Prostate gland (tissue), 2 donors: Measurements from ENCODE around the gene TAS2R40. TPM values are rescaled to one million over a fixed set of nuclear protein-coding genes. Genes with fewer than 3 reads are reported as not detected.
"Not testable (repeated sequence)": the region's sequence is repeated elsewhere in the genome, so short reads cannot be mapped to it uniquely, and the experiment has no call there.

Source experiments
- DNase-seq: peaks from one replicate; pipeline ENCODE4 v3.0.0-alpha.2; 2019; ENCODE audit warnings: low spot score
- H3K27ac ChIP-seq, 2 donors: fragments of 200-600 bp; sonication (generic); 2 replicates each; pipeline ENCODE4 v1.5.1; 2017 to 2019
- H3K27me3 ChIP-seq: fragments of 200-600 bp; sonication (generic); replicated peaks from 2 replicates; pipeline ENCODE4 v1.5.1; 2019; ENCODE audit not compliant: insufficient read depth
- H3K36me3 ChIP-seq, 2 donors: fragments of 200-600 bp; sonication (generic); 1 replicate in 1 of 2; 2 replicates in 1 of 2; pipeline versions ENCODE4 v1.5.1 to v1.8.1; 2017 to 2019
- H3K4me1 ChIP-seq: fragments of 200-600 bp; sonication (generic); replicated peaks from 2 replicates; pipeline ENCODE4 v1.5.1; 2019
- H3K4me3 ChIP-seq, 2 donors: fragments of 200-600 bp; sonication (generic); 2 replicates each; pipeline ENCODE4 v1.5.1; 2017 to 2019
- H3K9me3 ChIP-seq: fragments of 200-600 bp; sonication (generic); 2 replicates; pipeline ENCODE4 v1.5.1; 2017
- CTCF ChIP-seq, 4 experiments: fragments of 200-600 bp in 2 of 4; fragments of 450-650 bp in 2 of 4; sonication (generic) in 2 of 4; IDR thresholded peaks; 1 replicate in 3 of 4; 2 replicates in 1 of 4; pipeline ENCODE4 v1.5.1; 2016 to 2019; ENCODE audit warnings: antibody characterized with exemption in 4 of 4, mild to moderate bottlenecking in 2 of 4, moderate library complexity in 2 of 4
- POLR2A ChIP-seq: fragments of 450-650 bp; IDR thresholded peaks from one replicate; pipeline ENCODE4 v1.6.1; 2016; ENCODE audit warnings: antibody characterized with exemption, mild to moderate bottlenecking
- POLR2AphosphoS5 ChIP-seq: sonication (generic); formaldehyde crosslinking; IDR thresholded peaks from one replicate; pipeline ENCODE4 v1.6.1; 2017; ENCODE audit warnings: antibody characterized with exemption
- WGBS: methylation state at CpG from one replicate; pipeline ENCODE4 v1.1.5; 2018; 5-methylcytosine and 5-hydroxymethylcytosine counted together
- intact Hi-C: fragments of 100-400 bp; cut with DNase I; formaldehyde crosslinking; loops from one replicate; pipeline ENCODE4 v1.14.2; 2022
- total RNA-seq, 2 donors: library from RNA; depleted of rRNA; stranded (reverse); fragments of >200 nt; gene quantifications; one replicate each; pipeline ENCODE4 v1.1.0, GENCODE V29; 2016

TAS2R40 gene
- total RNA-seq, 2 donors from 2014 or later = not detected

- H3K27ac ChIP-seq = no peak overlapping the region
- H3K36me3 ChIP-seq = no peaks in the 10 kb centered on the region
- H3K9me3 ChIP-seq = no peaks in the 10 kb centered on the region
- intact Hi-C loops = no loop called here
- TF ChIP-seq POLR2AphosphoS5 (no peak), CTCF (IDR thresholded peaks at IDR 0.05) (no peak), POLR2A (no peak)
- no peak for DNase-seq
- H3K4me3 ChIP-seq = no peak overlapping the region
- H3K4me1 ChIP-seq = no peaks in the 10 kb centered on the region
- WGBS = 93% methylated on average over 2 of the region's 2 CpGs
- H3K27me3 ChIP-seq = no peaks in the 10 kb centered on the region
Measured at GRCh38 chr7:143202161-143202560, 19.7 kb upstream of the TAS2R40 start.

- 63% methylated on average over 3 of the region's 3 CpGs for WGBS
- intact Hi-C loops = no loop called here
Measured at GRCh38 chr7:143203386-143203785, 18.5 kb upstream of the TAS2R40 start.

GRCh38 chr7:143205560-143206293 lies 16.1 kb upstream of the TAS2R40 start:
- TF ChIP-seq POLR2A (no peak), CTCF (IDR thresholded peaks at IDR 0.05) (no peak), POLR2AphosphoS5 (no peak)
- Histone ChIP-seq H3K36me3 (no peaks in the 10 kb centered on the region), H3K4me1 (no peaks in the 10 kb centered on the region), H3K4me3 (no peak overlapping the region), H3K9me3 (no peaks in the 10 kb centered on the region), H3K27me3 (no peaks in the 10 kb centered on the region), H3K27ac (no peak overlapping the region)
- intact Hi-C loops = no loop called here
- DNase-seq = no peak
- 72% methylated on average over 13 of the region's 13 CpGs for WGBS

More at GRCh38 chr7:143203386-143203785, 18.5 kb upstream of the TAS2R40 start:
- no peaks in the 10 kb centered on the region for H3K9me3 ChIP-seq
- DNase-seq = no peak
- H3K27me3 ChIP-seq = no peaks in the 10 kb centered on the region
- TF ChIP-seq POLR2AphosphoS5 (no peak), CTCF (IDR thresholded peaks at IDR 0.05) (no peak), POLR2A (no peak)
- H3K4me3 ChIP-seq = no peak overlapping the region
- H3K4me1 ChIP-seq = no peaks in the 10 kb centered on the region
- H3K27ac ChIP-seq = no peak overlapping the region
- no peaks in the 10 kb centered on the region for H3K36me3 ChIP-seq

- TF ChIP-seq POLR2AphosphoS5 (no peak), CTCF (IDR thresholded peaks at IDR 0.05) (no peak), POLR2A (no peak)
- WGBS = 50% methylated on average over 4 of the region's 4 CpGs
- intact Hi-C loops = no loop called here
Measured at GRCh38 chr7:143210541-143210940, 11.3 kb upstream of the TAS2R40 start.

GRCh38 chr7:143213478-143213877 lies 8.4 kb upstream of the TAS2R40 start:
- H3K4me3 ChIP-seq, intact Hi-C loops, DNase-seq, H3K27ac ChIP-seq, H3K27me3 ChIP-seq, H3K4me1 ChIP-seq, H3K36me3 ChIP-seq, H3K9me3 ChIP-seq: not testable (repeated sequence)
- WGBS = 99% methylated on average over 4 of the region's 4 CpGs

More at GRCh38 chr7:143210541-143210940, 11.3 kb upstream of the TAS2R40 start:
- H3K4me3 ChIP-seq = no peak overlapping the region
- no peak for DNase-seq
- H3K27ac ChIP-seq = no peak overlapping the region
- no peaks in the 10 kb centered on the region for H3K9me3 ChIP-seq
- no peaks in the 10 kb centered on the region for H3K4me1 ChIP-seq
- no peaks in the 10 kb centered on the region for H3K27me3 ChIP-seq
- H3K36me3 ChIP-seq = no peaks in the 10 kb centered on the region
